ENCODE results near the gene ZNF205.

DNA sequence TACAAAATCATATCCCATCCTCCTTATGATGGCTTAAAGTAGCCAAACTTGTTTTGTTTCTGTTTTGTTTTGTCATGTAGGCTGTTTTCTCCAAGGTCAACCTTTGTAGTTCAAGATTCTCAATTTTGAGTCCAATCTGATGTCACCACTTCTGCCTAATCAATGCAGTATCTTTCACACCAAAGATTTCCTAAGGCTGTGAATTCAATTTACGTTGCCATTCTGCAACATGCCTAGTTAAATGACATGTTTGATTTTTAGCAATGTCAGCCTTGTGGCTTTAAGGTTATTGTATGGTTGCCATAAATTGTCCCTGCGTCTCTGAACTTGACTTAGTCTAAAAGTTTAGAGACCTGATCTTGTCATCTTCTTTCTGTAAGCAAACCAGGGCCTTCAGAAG lies 42.8 kb downstream of the ZNF205 start:
- no peak for TF ChIP-seq MAX (IDR thresholded peaks at IDR 0.05)
- TF ChIP-seq TAF1 (IDR thresholded peaks at IDR 0.05; ENCODE audit: low read depth, low read length) = no peak
- TF ChIP-seq SP1 (IDR thresholded peaks at IDR 0.05; ENCODE audit: low read depth, low read length) = no peak
- no peak for TF ChIP-seq EZH2 (IDR thresholded peaks at IDR 0.05; ENCODE audit: low read depth, low read length, severe bottlenecking)
- no peak for TF ChIP-seq YY1 (IDR thresholded peaks at IDR 0.05; ENCODE audit: low read depth, low read length)
- TF ChIP-seq POLR2A (IDR thresholded peaks at IDR 0.05; ENCODE audit: control extremely low read depth in 1 of 2, low read depth in 2 of 2, low read length in 2 of 2) = no peak
- TF ChIP-seq USF2 (IDR thresholded peaks at IDR 0.05; ENCODE audit: low read length) = no peak
- no peak for TF ChIP-seq ATF2 (IDR thresholded peaks at IDR 0.05; ENCODE audit: low read length)
- no peak for TF ChIP-seq POLR2AphosphoS5 (IDR thresholded peaks at IDR 0.05; ENCODE audit: low read depth, low read length)
- TF ChIP-seq EGR1 (IDR thresholded peaks at IDR 0.05; ENCODE audit: borderline replicate concordance, low read depth, low read length) = no peak
- TF ChIP-seq GABPA (IDR thresholded peaks at IDR 0.05; ENCODE audit: borderline replicate concordance, insufficient read depth, low read length) = no peak
- TF ChIP-seq CTCF (IDR thresholded peaks at IDR 0.05; ENCODE audit: control extremely low read depth in 1 of 3, insufficient read depth in 1 of 3, low read depth in 1 of 3, low read length in 3 of 3) = no peak

All from H1 (cell line).